Measurements from ENCODE around the gene S100A16.
"Not testable (repeated sequence)": the region's sequence is repeated elsewhere in the genome, so short reads cannot be mapped to it uniquely, and the experiment has no call there.

S100A16 gene

GRCh38 chr1:153562021-153562420, 50.9 kb downstream of the S100A16 start:
- not testable (repeated sequence) for DNase-seq (ENCODE audit: low read depth)

- no peak for DNase-seq (ENCODE audit: low read depth)
Observed at GRCh38 chr1:153561466-153561985, 51.4 kb downstream of the S100A16 start.

GRCh38 chr1:153560771-153561465, 52.0 kb downstream of the S100A16 start:
- DNase-seq (ENCODE audit: low read depth), result no peak

DNA sequence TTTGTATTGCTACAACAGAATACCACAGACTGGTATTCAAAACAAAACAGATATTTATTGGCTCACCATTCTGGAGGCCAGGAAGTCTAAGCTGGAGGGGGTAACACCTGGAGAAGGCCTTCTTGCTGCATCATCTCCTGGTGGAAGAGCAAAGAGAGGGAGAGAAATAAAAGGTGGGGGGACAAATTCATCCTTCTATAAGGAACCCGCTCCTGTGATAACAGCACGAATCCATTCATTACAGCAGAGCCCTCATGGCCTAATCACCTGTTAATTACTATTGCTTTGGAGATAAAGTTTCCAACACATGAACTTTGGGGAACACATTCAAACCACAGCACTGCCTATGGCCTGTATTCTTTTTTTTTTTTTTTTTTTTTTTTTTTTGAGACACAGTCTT, 52.7 kb downstream of the S100A16 start:
- DNase-seq (ENCODE audit: low read depth), result no peak

GRCh38 chr1:153557877-153558276, 55.1 kb downstream of the S100A16 start:
- no peak for DNase-seq (ENCODE audit: low read depth)

All from EH (cell line).